ENCODE results near the gene FAM13C. TPM values are rescaled to one million over a fixed set of nuclear protein-coding genes. Genes with fewer than 3 reads are reported as not detected.

FAM13C gene
- total and polyA plus RNA-seq, 2 of the 4 experiments (the other 2 are of a cell fraction) = 1.6 to 2.9 TPM

DNA sequence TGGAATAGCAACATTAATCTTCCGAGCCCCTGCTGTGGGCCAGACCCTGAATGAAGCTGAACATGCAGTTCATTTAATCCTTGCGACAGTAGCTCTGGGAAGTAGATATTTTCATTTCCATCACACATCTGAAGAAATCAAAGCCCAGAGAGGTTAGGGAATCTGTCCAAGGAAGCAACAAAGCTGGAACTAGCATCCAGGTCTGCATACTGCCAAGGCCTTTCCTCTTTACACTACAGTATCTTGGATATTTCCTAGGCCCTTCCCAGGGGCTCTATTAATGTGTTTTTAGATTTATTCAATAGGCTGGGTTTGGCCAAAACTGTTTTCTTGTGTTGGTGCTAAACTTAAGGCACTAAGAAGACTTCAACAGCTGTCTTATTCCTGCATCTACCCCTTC lies 48.1 kb downstream of the FAM13C start:
- no peak overlapping the region for H3K23ac ChIP-seq (ENCODE audit: low read depth, low read length)
- no peak overlapping the region for H2BK15ac ChIP-seq (ENCODE audit: low read depth, low read length)
- H3K27ac ChIP-seq (ENCODE audit: insufficient read depth, low read length) = no peak overlapping the region
- no peak overlapping the region for H2AFZ ChIP-seq (replicated peaks; ENCODE audit: low read length, poor library complexity)
- H3K9ac ChIP-seq (ENCODE audit: low read depth, low read length) = no peak overlapping the region
- no peak overlapping the region for H2BK5ac ChIP-seq (ENCODE audit: low read depth, low read length, poor library complexity, severe bottlenecking)
- ChIA-PET CTCF (no interaction called here), POLR2A (ENCODE audit: unreplicated experiment) (no interaction called here)
- no peaks in the 10 kb centered on the region for H3K9me3 ChIP-seq (ENCODE audit: control insufficient read depth, insufficient read depth, low read length)
- H2AK5ac ChIP-seq (ENCODE audit: low read depth, low read length) = no peak overlapping the region
- no peak overlapping the region for H4K5ac ChIP-seq (ENCODE audit: low read depth, low read length)
- H4K8ac ChIP-seq (ENCODE audit: low read depth in 2 of 2, low read length in 2 of 2) = no peak overlapping the region
- no peaks in the 10 kb centered on the region for H3K36me3 ChIP-seq (ENCODE audit: control insufficient read depth, insufficient read depth, low read length)
- H3K9me1 ChIP-seq (ENCODE audit: insufficient read depth, low read length) = no peaks in the 10 kb centered on the region
- H2BK20ac ChIP-seq (ENCODE audit: low read depth, low read length) = no peak overlapping the region
- ATAC-seq (ENCODE audit: low read depth) = no peak
- in situ Hi-C loops (cut with MboI; ENCODE audit: low sequenced_read_pairs) = no loop called here
- H3K4me3 ChIP-seq (ENCODE audit: insufficient read depth, low read depth, low read length) = no peak overlapping the region
- H3K4ac ChIP-seq (ENCODE audit: low read depth, low read length) = no peak overlapping the region
- H3K79me1 ChIP-seq (ENCODE audit: low read depth in 1 of 2, low read length in 2 of 2) = no peaks in the 10 kb centered on the region
- H4K91ac ChIP-seq (ENCODE audit: insufficient read depth, low read depth, low read length) = no peak overlapping the region
- no peaks in the 10 kb centered on the region for H4K20me1 ChIP-seq (ENCODE audit: insufficient read depth, low read length)
- intact Hi-C loops (cut with micrococcal nuclease) = no loop called here
- no peak overlapping the region for H2AK9ac ChIP-seq (replicated peaks; ENCODE audit: low read depth, low read length, poor library complexity)
- DNase-seq = no peak
- no peaks in the 10 kb centered on the region for H3K4me1 ChIP-seq (ENCODE audit: control insufficient read depth, insufficient read depth, low read length)
- no peak overlapping the region for H3K14ac ChIP-seq (replicated peaks; ENCODE audit: low read depth, low read length)
- no peak for TF ChIP-seq RCOR1 (IDR thresholded peaks at IDR 0.05; ENCODE audit: insufficient replicate concordance, low read length)
- TF ChIP-seq CEBPB (IDR thresholded peaks at IDR 0.05; ENCODE audit: low read depth, low read length) = no peak
- no peak for TF ChIP-seq NFE2L2 (IDR thresholded peaks at IDR 0.05; ENCODE audit: low read depth, low read length)
- no peak for TF ChIP-seq CHD1 (IDR thresholded peaks at IDR 0.05; ENCODE audit: low read depth, low read length)
- TF ChIP-seq, protein P1, sequence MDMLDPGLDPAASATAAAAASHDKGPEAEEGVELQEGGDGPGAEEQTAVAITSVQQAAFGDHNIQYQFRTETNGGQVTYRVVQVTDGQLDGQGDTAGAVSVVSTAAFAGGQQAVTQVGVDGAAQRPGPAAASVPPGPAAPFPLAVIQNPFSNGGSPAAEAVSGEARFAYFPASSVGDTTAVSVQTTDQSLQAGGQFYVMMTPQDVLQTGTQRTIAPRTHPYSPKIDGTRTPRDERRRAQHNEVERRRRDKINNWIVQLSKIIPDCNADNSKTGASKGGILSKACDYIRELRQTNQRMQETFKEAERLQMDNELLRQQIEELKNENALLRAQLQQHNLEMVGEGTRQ (IDR thresholded peaks at IDR 0.05; ENCODE audit: low read depth, low read length) = no peak
- TF ChIP-seq ELK1 (IDR thresholded peaks at IDR 0.05; ENCODE audit: borderline replicate concordance, low read depth, low read length) = no peak
- TF ChIP-seq FOS (IDR thresholded peaks at IDR 0.05; ENCODE audit: low read depth, low read length) = no peak
- TF ChIP-seq RAD21 (IDR thresholded peaks at IDR 0.05; ENCODE audit: low read length) = no peak
- no peak for TF ChIP-seq BHLHE40 (IDR thresholded peaks at IDR 0.05; ENCODE audit: low read depth, low read length)
- no peak for TF ChIP-seq POLR2A (IDR thresholded peaks at IDR 0.05; ENCODE audit: low read depth, low read length)
- TF ChIP-seq RFX5 (IDR thresholded peaks at IDR 0.05; ENCODE audit: low read depth, low read length) = no peak
- no peak for TF ChIP-seq MXI1 (IDR thresholded peaks at IDR 0.05; ENCODE audit: borderline replicate concordance, low read depth, low read length)
- TF ChIP-seq, protein P2, sequence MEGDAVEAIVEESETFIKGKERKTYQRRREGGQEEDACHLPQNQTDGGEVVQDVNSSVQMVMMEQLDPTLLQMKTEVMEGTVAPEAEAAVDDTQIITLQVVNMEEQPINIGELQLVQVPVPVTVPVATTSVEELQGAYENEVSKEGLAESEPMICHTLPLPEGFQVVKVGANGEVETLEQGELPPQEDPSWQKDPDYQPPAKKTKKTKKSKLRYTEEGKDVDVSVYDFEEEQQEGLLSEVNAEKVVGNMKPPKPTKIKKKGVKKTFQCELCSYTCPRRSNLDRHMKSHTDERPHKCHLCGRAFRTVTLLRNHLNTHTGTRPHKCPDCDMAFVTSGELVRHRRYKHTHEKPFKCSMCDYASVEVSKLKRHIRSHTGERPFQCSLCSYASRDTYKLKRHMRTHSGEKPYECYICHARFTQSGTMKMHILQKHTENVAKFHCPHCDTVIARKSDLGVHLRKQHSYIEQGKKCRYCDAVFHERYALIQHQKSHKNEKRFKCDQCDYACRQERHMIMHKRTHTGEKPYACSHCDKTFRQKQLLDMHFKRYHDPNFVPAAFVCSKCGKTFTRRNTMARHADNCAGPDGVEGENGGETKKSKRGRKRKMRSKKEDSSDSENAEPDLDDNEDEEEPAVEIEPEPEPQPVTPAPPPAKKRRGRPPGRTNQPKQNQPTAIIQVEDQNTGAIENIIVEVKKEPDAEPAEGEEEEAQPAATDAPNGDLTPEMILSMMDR (conservative IDR thresholded peaks at IDR 0.05; ENCODE audit: low read depth, low read length) = no peak
- no peak for TF ChIP-seq SMC3 (IDR thresholded peaks at IDR 0.05; ENCODE audit: low read depth, low read length)
- no peak for TF ChIP-seq MAFK (IDR thresholded peaks at IDR 0.05; ENCODE audit: low read depth, low read length)
- no peak overlapping the region for H3K56ac ChIP-seq (ENCODE audit: extremely low read depth, insufficient read depth, low read length)
- BruUV-seq (replicated peaks) = no TSS peak
- H3K4me2 ChIP-seq (ENCODE audit: low read depth, low read length) = no peak overlapping the region
- H3K18ac ChIP-seq (ENCODE audit: low read depth, low read length) = no peak overlapping the region
- H2BK120ac ChIP-seq (ENCODE audit: low read depth, low read length) = no peak overlapping the region
- 0 out of 2 replicates have a peak, but pooled peaks cover 1% of the 10 kb centered on the region for H3K27me3 ChIP-seq (ENCODE audit: control insufficient read depth, insufficient read depth, low read length)
- no CpG with 5 or more reads among the region's 2 CpGs for WGBS, 2 experiments (ENCODE audit: extremely low coverage in 2 of 2, insufficient read length in 1 of 2)
- dilution Hi-C loops (cut with HindIII; ENCODE audit: low sequenced_read_pairs, unreplicated experiment) = no loop called here
